GM12873 (cell line): ENCODE data around the gene CRLF1.
A peak's percentile ranks its signal among the peaks of the same experiment; 100 is the strongest.

ENCODE experiments used
- CTCF ChIP-seq: IDR thresholded peaks from 2 replicates; pipeline ENCODE4 v1.5.1; 2012; ENCODE audit warnings: low read depth, mild to moderate bottlenecking, moderate library complexity, low read length, control low read depth; ENCODE audit not compliant: insufficient read depth; ENCODE audit errors: missing control alignments

The CRLF1 gene

DNA sequence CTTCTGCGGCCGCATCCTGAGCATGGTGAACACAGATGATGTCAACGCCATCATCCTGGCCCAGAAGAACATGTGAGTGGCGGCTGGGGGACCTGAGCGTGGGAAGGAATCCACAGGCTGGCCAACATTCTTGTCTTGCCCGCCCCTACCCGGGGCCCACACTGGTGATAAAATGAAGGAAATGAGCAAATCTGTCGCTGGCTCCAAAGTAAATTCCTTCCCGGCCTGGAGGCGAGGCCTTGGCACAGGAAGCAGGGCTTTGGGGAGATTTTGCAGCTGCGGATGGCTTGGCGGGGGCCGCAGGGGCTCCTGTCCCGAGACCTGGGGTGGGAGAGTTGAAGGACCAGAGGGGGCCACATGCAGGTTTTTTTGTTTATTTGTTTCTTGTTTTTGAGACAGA is 44.5 kb downstream of the CRLF1 start:
- TF ChIP-seq CTCF: no peak

- no peak for TF ChIP-seq CTCF
Observed at GRCh38 chr19:18559685-18560084, 46.9 kb downstream of the CRLF1 start.

DNA sequence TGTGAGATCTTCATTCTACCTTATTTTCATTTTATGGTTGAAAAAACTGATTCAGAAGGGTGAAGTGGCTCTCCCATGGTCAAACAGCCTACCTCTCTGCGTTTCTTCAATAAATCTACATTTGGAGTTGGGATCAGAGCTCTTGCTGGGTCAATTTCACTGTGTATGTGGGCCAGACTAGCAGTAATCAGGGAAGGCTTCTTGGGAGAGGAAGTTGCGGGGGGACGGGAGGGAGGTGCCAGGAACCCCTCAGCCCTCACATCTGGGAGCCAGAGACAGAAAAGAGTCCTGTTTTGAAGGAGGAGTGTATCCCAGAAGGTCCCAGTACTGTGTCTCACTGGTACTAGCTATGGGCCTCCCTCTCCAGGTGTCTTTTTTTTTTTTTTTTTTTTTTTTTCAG is 48.0 kb downstream of the CRLF1 start:
- TF ChIP-seq CTCF: no peak

- no peak for TF ChIP-seq CTCF
Observed at GRCh38 chr19:18558202-18558555, 48.4 kb downstream of the CRLF1 start.

- TF ChIP-seq CTCF: no peak
Observed at GRCh38 chr19:18557411-18558201, 49.0 kb downstream of the CRLF1 start, which contains the start of gene KXD1. Gene KXD1 (plus strand): TSS chr19:18557870. CDS start chr19:18562057, 4,187 bp downstream.

GRCh38 chr19:18551631-18552030 is 55.0 kb downstream of the CRLF1 start:
- TF ChIP-seq CTCF: no peak

- TF ChIP-seq CTCF: peak; percentile 32
Observed at GRCh38 chr19:18543814-18544475, 62.7 kb downstream of the CRLF1 start.
